SK-N-MC (cell line): Measurements from ENCODE around the gene TBC1D22A.

ENCODE experiments used
- DNase-seq: peaks from one replicate; pipeline ENCODE4 v3.0.0-alpha.2; 2011; ENCODE audit warnings: low read depth, low spot score
- H3K27ac ChIP-seq: fragments of 200-600 bp; sonication (generic); 2 replicates; pipeline ENCODE4 v1.5.1; 2016; ENCODE audit warnings: mixed run types
- H3K36me3 ChIP-seq: fragments of 200-600 bp; sonication (generic); 2 replicates; pipeline ENCODE4 v1.6.1; 2017; ENCODE audit warnings: antibody characterized with exemption, low read length, mixed read lengths; ENCODE audit not compliant: insufficient read depth
- H3K4me3 ChIP-seq: fragments of 200-600 bp; sonication (generic); 2 replicates; pipeline ENCODE4 v1.5.1; 2016
- H3K9ac ChIP-seq: fragments of 200-600 bp; sonication (generic); 2 replicates; pipeline ENCODE4 v1.8.0; 2017; ENCODE audit warnings: mixed run types, mixed read lengths; ENCODE audit not compliant: insufficient read length
- H3K9me3 ChIP-seq: fragments of 200-600 bp; sonication (generic); 2 replicates; pipeline ENCODE4 v1.6.1; 2017; ENCODE audit warnings: low read depth, mild to moderate bottlenecking, antibody characterized with exemption, low read length, moderate library complexity, mixed read lengths
- EZH2 ChIP-seq: fragments of 200-600 bp; sonication (generic); IDR thresholded peaks from one replicate; pipeline ENCODE4 v1.6.1; 2017; ENCODE audit warnings: antibody characterized with exemption
- FOXP2 ChIP-seq: optimal IDR thresholded peaks from 2 replicates; pipeline ENCODE3; 2011; ENCODE audit warnings: mild to moderate bottlenecking, moderate library complexity; ENCODE audit not compliant: insufficient read depth; ENCODE audit errors: extremely low read length, control extremely low read depth
- POLR2AphosphoS5 ChIP-seq: IDR thresholded peaks from 2 replicates; pipeline ENCODE4 v1.6.1; 2012; ENCODE audit warnings: mild to moderate bottlenecking, low read depth, low read length, borderline replicate concordance

The TBC1D22A gene

GRCh38 chr22:46992121-46992731, 229.8 kb downstream of the TBC1D22A start:
- TF ChIP-seq POLR2AphosphoS5 (no peak), EZH2 (no peak), FOXP2 (no peak)
- Histone ChIP-seq H3K9ac (no peak overlapping the region), H3K27ac (no peak overlapping the region), H3K9me3 (no peaks in the 10 kb centered on the region), H3K4me3 (no peak overlapping the region), H3K36me3 (no peaks in the 10 kb centered on the region)
- no peak for DNase-seq

GRCh38 chr22:46993633-46994032, 231.2 kb downstream of the TBC1D22A start:
- no peaks in the 10 kb centered on the region for H3K36me3 ChIP-seq
- TF ChIP-seq POLR2AphosphoS5 = no peak
- TF ChIP-seq FOXP2 = no peak
- TF ChIP-seq EZH2 = no peak
- H3K4me3 ChIP-seq = no peak overlapping the region
- H3K27ac ChIP-seq = no peak overlapping the region
- no peak overlapping the region for H3K9ac ChIP-seq
- no peaks in the 10 kb centered on the region for H3K9me3 ChIP-seq
- no peak for DNase-seq

DNA sequence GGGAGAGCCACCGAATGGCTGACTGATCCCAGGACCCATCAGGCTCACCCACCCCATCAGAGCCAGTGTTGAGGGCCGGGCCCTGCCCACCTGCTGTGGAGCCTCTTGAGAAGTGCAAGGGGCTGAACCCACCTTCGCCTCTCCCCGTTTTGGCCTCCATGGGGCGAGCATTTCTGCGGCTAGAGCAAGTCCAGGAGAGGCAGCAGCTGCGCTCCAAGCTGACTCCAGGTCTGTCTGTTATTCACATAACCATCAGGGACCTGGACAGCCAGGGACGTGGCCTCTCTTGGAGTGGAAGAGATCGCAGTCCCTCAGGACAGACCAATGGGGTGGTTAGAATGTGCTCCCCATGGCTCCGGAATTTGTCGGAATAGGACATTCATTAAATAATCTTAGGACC, 231.8 kb downstream of the TBC1D22A start:
- H3K36me3 ChIP-seq = no peaks in the 10 kb centered on the region

DNA sequence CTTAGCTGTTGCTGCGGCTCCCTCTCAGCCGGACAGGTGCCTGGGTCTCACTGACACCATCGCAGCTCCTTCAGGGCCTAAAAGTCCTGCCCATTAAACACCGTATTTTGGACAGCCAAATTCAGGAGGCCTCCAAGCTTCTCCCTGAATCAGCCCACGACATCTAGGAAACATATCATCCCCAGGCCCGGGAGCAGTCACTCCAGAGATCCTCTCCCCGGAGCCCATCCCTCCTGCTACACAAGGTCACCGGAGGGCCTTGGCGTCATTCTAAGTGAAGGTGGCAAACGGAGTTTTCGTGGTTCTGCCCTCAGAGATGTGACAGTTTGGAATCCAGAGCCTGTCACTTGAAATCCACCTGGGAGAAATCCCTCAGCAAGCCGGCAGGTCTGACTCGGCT, 232.5 kb downstream of the TBC1D22A start:
- no peak for TF ChIP-seq POLR2AphosphoS5
- no peak for TF ChIP-seq EZH2
- no peak for TF ChIP-seq FOXP2
- DNase-seq = no peak
- Histone ChIP-seq H3K36me3 (no peaks in the 10 kb centered on the region), H3K27ac (no peak overlapping the region), H3K4me3 (no peak overlapping the region), H3K9ac (no peak overlapping the region), H3K9me3 (no peaks in the 10 kb centered on the region)

More for the DNA sequence above, 231.8 kb downstream of the TBC1D22A start:
- TF ChIP-seq FOXP2 = no peak
- TF ChIP-seq EZH2 = no peak
- TF ChIP-seq POLR2AphosphoS5 = no peak
- DNase-seq = no peak
- H3K9me3 ChIP-seq = no peaks in the 10 kb centered on the region
- H3K4me3 ChIP-seq = no peak overlapping the region
- H3K27ac ChIP-seq = no peak overlapping the region
- no peak overlapping the region for H3K9ac ChIP-seq

GRCh38 chr22:46995501-46996360, 233.3 kb downstream of the TBC1D22A start:
- H3K9me3 ChIP-seq = no peaks in the 10 kb centered on the region
- no peak overlapping the region for H3K27ac ChIP-seq
- no peak for DNase-seq
- no peak overlapping the region for H3K4me3 ChIP-seq
- no peak for TF ChIP-seq FOXP2
- TF ChIP-seq EZH2 = no peak
- no peak for TF ChIP-seq POLR2AphosphoS5
- H3K9ac ChIP-seq = no peak overlapping the region
- H3K36me3 ChIP-seq = no peaks in the 10 kb centered on the region

DNA sequence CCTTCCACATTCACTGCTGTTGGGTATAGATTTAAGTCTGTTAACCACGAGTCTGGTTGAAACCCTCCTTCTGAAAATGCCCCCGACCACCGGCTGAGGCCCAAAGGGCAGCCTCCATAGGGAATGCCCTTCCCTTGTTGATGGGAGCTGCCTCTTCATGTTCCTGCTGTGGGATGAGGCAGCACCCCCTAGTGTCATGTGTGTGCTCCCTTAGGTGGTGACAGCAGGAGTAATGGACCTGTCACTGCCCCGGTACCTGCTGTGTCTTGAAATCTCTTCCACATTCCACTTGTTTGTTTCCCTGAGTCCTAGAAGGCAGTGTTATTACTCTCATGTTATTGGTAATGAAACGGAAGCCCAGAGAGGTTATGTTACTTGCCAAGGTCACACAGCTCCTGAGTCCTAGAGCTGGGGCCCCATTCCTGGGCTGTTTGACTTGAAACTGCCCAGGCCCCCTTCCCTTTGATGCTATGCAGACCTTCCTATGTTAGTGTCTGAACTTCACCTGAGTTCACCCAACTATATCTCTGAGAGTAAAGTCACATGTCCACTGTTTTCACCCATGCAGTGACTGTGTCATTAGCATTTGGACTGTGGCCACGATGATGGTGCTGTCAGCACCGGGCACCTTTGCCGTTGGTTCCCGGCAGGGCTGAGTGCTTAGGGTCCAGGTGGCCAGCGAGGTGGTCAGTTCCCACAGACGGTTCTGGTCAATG, 234.3 kb downstream of the TBC1D22A start:
- TF ChIP-seq FOXP2 (no peak), EZH2 (no peak)
- DNase-seq = no peak
- H3K27ac ChIP-seq = no peak overlapping the region
- H3K36me3 ChIP-seq = no peaks in the 10 kb centered on the region
- no peak overlapping the region for H3K4me3 ChIP-seq
- H3K9me3 ChIP-seq = no peaks in the 10 kb centered on the region
- no peak overlapping the region for H3K9ac ChIP-seq

- TF ChIP-seq POLR2AphosphoS5 (no peak), EZH2 (no peak)
- H3K9me3 ChIP-seq = no peaks in the 10 kb centered on the region
- H3K27ac ChIP-seq = no peak overlapping the region
- no peak overlapping the region for H3K4me3 ChIP-seq
- H3K9ac ChIP-seq = no peak overlapping the region
- no peak for DNase-seq
- H3K36me3 ChIP-seq = no peaks in the 10 kb centered on the region
Observed at GRCh38 chr22:46997311-46997970, 235.0 kb downstream of the TBC1D22A start.

GRCh38 chr22:46998331-46998730, 235.9 kb downstream of the TBC1D22A start:
- no peaks in the 10 kb centered on the region for H3K9me3 ChIP-seq
- no peak for TF ChIP-seq FOXP2
- no peak for TF ChIP-seq EZH2
- no peak for TF ChIP-seq POLR2AphosphoS5
- H3K36me3 ChIP-seq = no peaks in the 10 kb centered on the region

More at GRCh38 chr22:46998331-46998730, 235.9 kb downstream of the TBC1D22A start:
- Histone ChIP-seq H3K9ac (no peak overlapping the region), H3K4me3 (no peak overlapping the region), H3K27ac (no peak overlapping the region)
- DNase-seq = no peak
